Thoracic aorta (tissue), 2 donors: ENCODE results near the gene CHRNB1. TPM values are rescaled to one million over a fixed set of nuclear protein-coding genes. Genes with fewer than 3 reads are reported as not detected.

Experiments used
- ATAC-seq: fragments of 150-250 bp; one replicate; pipeline ENCODE4 v1.8.0; 2017; ENCODE audit warnings: low read depth; ENCODE audit not compliant: insufficient number of reproducible peaks, low FRiP score
- DNase-seq: peaks from one replicate; pipeline ENCODE4 v3.0.0-alpha.2; 2020; ENCODE audit warnings: low spot score
- H3K27ac ChIP-seq, 2 donors: fragments of 200-600 bp; sonication (generic); 1 replicate in 1 of 2; 2 replicates in 1 of 2; pipeline ENCODE4 v1.5.1; 2016; ENCODE audit warnings: mild to moderate bottlenecking in 2 of 2, moderate library complexity in 2 of 2
- H3K27me3 ChIP-seq: fragments of 200-600 bp; sonication (generic); replicated peaks from 2 replicates; pipeline ENCODE4 v1.6.0; 2016; ENCODE audit warnings: mild to moderate bottlenecking; ENCODE audit not compliant: insufficient read depth
- H3K36me3 ChIP-seq: fragments of 200-600 bp; sonication (generic); one replicate; pipeline ENCODE4 v1.5.1; 2016
- H3K4me1 ChIP-seq, 2 donors: fragments of 200-600 bp; sonication (generic); 1 replicate in 1 of 2; 2 replicates in 1 of 2; pipeline versions ENCODE4 v1.5.1 to v1.6.0; 2016; ENCODE audit warnings: low read depth in 2 of 2, mild to moderate bottlenecking in 1 of 2; ENCODE audit not compliant: control insufficient read depth in 1 of 2
- H3K4me3 ChIP-seq: fragments of 200-600 bp; sonication (generic); 2 replicates; pipeline ENCODE4 v1.5.1; 2016; ENCODE audit warnings: mild to moderate bottlenecking
- H3K9me3 ChIP-seq: fragments of 200-600 bp; sonication (generic); 2 replicates; pipeline ENCODE4 v1.5.1; 2016
- total RNA-seq, 2 donors: library from RNA; depleted of rRNA; stranded (reverse); fragments of >200 nt; gene quantifications; one replicate each; pipeline versions ENCODE4 v1.1.0 to v1.2.3, GENCODE V29; 2016
- TF ChIP-seq, protein P1 (sequence below): fragments of 200-600 bp; sonication (generic); IDR thresholded peaks from one replicate; pipeline ENCODE4 v1.5.1; 2019; ENCODE audit warnings: antibody characterized with exemption

Gene CHRNB1, protein sequence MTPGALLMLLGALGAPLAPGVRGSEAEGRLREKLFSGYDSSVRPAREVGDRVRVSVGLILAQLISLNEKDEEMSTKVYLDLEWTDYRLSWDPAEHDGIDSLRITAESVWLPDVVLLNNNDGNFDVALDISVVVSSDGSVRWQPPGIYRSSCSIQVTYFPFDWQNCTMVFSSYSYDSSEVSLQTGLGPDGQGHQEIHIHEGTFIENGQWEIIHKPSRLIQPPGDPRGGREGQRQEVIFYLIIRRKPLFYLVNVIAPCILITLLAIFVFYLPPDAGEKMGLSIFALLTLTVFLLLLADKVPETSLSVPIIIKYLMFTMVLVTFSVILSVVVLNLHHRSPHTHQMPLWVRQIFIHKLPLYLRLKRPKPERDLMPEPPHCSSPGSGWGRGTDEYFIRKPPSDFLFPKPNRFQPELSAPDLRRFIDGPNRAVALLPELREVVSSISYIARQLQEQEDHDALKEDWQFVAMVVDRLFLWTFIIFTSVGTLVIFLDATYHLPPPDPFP
- total RNA-seq = 10 to 100 TPM; 11.6 to 17.6 TPM

DNA sequence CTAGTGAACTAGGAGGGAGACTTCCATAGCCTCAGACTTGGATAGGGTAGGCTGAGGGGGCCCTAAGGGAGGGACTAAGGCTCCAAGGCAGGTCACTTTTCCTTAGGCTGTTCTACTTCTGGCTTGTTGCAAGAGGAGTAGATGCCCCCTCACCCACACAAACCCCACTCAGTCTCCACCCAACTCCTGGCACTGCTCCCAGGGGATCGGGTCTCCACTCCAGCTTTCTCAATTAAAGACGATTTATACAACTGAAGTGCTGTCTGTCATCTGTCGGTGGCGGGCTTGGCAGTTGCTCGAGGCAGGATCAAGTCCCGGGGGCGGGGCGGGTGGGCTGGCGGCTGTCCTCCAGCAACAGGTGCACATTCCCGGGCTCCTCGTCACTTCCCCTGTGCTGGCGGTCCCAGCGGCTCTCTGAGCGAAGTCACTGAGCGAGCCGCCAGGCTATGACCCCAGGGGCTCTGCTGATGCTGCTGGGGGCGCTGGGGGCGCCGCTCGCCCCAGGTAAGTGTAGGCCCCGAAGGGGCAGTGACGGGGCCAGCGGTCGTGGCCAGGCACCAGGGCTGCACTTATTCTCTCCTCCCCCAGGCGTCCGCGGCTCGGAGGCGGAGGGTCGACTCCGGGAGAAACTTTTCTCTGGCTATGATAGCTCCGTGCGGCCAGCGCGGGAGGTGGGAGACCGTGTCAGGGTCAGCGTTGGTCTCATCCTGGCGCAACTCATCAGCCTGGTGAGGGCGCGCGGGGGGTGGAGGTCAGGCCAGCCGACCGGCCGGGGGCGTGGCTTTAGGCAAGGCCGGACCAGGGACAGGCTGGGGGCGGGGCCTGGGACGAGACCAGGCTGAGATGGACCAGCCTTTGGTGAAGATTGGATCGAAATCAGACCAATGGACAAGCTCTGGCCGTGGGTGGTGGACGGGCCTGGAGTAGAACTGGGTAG is at the start of gene CHRNB1:
Gene CHRNB1, plus strand, starts transcription at position 380 of the 937 bp plus-strand sequence. Its CDS starts 67 bp downstream, at position 447.
- Histone ChIP-seq H3K27me3 (peaks cover 11% of the 10 kb centered on the region), H3K36me3 (no peaks in the 10 kb centered on the region), H3K9me3 (no peaks in the 10 kb centered on the region), H3K27ac (no peak within 1 kb of the TSS), H3K4me1 (peaks cover 10 to 32% of the 10 kb centered on the region in 2 donors), H3K4me3 (peak within 1 kb of the TSS; percentile 71)
- TF ChIP-seq, protein P1, sequence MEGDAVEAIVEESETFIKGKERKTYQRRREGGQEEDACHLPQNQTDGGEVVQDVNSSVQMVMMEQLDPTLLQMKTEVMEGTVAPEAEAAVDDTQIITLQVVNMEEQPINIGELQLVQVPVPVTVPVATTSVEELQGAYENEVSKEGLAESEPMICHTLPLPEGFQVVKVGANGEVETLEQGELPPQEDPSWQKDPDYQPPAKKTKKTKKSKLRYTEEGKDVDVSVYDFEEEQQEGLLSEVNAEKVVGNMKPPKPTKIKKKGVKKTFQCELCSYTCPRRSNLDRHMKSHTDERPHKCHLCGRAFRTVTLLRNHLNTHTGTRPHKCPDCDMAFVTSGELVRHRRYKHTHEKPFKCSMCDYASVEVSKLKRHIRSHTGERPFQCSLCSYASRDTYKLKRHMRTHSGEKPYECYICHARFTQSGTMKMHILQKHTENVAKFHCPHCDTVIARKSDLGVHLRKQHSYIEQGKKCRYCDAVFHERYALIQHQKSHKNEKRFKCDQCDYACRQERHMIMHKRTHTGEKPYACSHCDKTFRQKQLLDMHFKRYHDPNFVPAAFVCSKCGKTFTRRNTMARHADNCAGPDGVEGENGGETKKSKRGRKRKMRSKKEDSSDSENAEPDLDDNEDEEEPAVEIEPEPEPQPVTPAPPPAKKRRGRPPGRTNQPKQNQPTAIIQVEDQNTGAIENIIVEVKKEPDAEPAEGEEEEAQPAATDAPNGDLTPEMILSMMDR = no peak
- ATAC-seq = no peak
- no peak for DNase-seq

DNA sequence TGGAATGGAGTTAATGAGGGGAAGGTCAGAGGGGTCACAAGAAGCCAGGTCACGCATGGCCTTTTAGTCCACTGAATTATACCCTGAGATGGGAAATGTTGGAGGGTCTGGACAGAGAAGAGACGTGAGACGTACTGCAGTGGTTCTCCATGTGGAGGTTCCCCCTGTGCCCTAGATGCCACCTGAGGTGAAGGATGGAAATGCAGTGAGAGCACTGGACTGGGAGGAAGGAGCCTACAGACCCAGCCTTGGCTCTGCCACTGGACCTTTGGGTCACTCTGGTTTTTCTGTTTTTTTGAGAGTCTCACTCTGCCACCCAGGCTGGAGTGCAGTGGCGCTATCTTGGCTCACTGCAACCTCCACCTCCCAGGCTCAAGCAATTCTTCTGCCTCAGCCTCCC is 48.7 kb upstream of the CHRNB1 start:
- no peaks in the 10 kb centered on the region for H3K9me3 ChIP-seq
- TF ChIP-seq, protein P1 = no peak
- no peak for DNase-seq

DNA sequence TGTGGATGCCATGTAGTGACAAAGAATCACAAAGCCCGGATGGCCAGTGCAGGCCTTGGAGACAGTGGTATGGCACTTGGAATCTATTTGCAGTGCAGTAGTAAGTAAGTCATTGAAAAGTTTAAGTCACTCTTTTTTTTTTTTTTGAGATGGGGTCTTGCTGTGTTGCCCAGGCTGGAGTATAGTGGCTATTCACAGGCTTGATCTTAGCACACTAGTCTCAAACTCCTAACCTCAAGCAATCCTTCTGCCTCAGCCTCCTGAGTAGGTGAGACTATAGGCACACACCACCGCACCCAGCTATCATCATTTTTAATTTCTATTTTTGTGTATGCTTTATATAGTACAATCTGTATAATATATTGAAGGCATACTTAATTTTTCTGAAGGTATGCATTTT is 46.2 kb upstream of the CHRNB1 start:
- Histone ChIP-seq H3K27ac (no peak overlapping the region), H3K4me1 (peaks cover 12% of the 10 kb centered on the region in 2 donors), H3K27me3 (no peaks in the 10 kb centered on the region), H3K36me3 (no peaks in the 10 kb centered on the region), H3K4me3 (no peak overlapping the region), H3K9me3 (no peaks in the 10 kb centered on the region)
- DNase-seq = no peak
- TF ChIP-seq, protein P1 = no peak
- no peak for ATAC-seq

More for the DNA sequence above, 48.7 kb upstream of the CHRNB1 start:
- peaks cover 5% of the 10 kb centered on the region for H3K36me3 ChIP-seq
- H3K4me1 ChIP-seq = peaks cover 6 to 10% of the 10 kb centered on the region in 2 donors
- no peak overlapping the region for H3K27ac ChIP-seq
- ATAC-seq = no peak
- no peak overlapping the region for H3K4me3 ChIP-seq
- H3K27me3 ChIP-seq = no peaks in the 10 kb centered on the region

DNA sequence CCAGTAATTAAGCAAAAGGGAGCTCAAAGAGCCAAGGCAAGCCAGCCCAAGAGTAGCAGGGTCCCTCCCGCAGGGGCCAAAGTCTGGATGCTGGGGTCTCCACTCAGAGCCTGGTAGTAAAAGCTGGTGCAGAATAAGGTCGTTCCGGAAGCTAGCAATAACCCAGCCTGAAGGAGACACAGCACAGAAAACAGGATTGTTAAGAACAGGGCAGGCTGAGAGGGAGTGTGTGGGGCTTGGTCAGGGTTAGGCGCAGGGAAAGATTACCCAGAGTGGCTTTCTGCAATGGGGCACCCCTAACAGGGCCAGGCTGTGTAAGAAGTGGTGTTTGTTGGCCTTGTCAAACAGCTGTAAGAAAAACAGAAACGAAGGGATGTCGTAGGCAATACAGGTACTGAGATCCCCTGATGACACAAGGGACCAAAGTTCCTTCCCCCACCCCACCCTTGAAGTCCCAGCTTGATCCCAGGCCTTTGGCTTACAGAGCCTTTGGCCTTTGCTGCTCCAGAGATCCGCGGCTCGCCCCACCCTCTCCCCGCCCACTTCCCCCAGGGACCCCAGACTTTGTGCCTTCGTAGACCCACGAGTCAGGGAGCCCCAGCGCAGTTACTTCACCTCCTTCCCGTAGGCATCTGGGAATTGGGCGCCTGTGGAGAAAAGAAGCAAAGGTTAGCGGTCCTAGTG is 41.7 kb upstream of the CHRNB1 start:
- peaks cover 18% of the 10 kb centered on the region in 2 donors for H3K4me1 ChIP-seq
- H3K27ac ChIP-seq = peak overlapping the region; percentile 78 to 93
- H3K36me3 ChIP-seq = no peaks in the 10 kb centered on the region
- TF ChIP-seq, protein P1 = no peak
- ATAC-seq (no peak), DNase-seq (no peak)
- peak overlapping the region; percentile 90 for H3K4me3 ChIP-seq
- H3K9me3 ChIP-seq = no peaks in the 10 kb centered on the region
- no peaks in the 10 kb centered on the region for H3K27me3 ChIP-seq
